ENCODE data around the gene MEP1A. TPM values are rescaled to one million over a fixed set of nuclear protein-coding genes. Genes with fewer than 3 reads are reported as not detected.

The MEP1A gene
- total and polyA plus RNA-seq, 9 of the 15 experiments (the other 6 are each of a cell fraction or from before 2014, with no cell fraction given): not detected

DNA sequence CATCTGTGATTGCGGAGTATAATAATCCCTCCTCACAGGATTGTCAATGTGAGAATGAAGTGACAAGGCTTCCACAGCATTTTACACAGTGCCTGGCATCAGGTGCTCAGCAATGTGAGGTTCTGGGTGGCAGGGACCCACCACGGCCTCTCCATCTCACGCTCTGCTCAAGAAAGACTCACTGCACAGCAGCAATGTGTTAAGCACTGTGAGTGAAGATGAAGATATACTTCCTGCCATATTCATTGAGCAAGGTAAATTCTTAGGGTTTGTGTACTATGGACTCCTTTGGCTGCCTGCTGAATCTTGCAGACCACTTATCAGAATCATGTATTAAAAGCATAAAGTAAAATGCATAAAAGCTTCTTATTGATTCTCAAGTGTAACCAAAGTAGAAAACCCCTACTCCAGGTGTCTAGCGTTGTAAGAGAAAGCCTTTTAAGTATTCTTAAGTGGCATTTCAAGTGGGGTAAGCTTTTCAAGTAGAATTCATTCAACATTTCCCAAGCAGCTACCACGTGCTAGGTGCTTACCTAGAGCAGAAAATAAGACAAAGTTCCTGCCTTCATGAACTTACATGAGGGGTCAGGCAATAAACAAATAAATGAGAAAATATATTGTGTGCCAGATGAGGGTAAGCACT lies 17.0 kb upstream of the MEP1A start:
- ChIA-PET POLR2A (no interaction called here), CTCF (ENCODE audit: low intra/inter-chr PET ratio) (no interaction called here)
- TF ChIP-seq ZKSCAN3 (CRISPR knock-in tag; IDR thresholded peaks at IDR 0.05): no peak
- no peak for TF ChIP-seq ARID2 (IDR thresholded peaks at IDR 0.05)
- TF ChIP-seq RBFOX2 (IDR thresholded peaks at IDR 0.05; ENCODE audit: low read depth, low read length): no peak
- TF ChIP-seq ADNP (tag; IDR thresholded peaks at IDR 0.05): no peak
- TF ChIP-seq ZNF124 (CRISPR knock-in tag; IDR thresholded peaks at IDR 0.05): no peak
- no peak for TF ChIP-seq FOXK1 (CRISPR knock-in tag; IDR thresholded peaks at IDR 0.05; ENCODE audit: borderline replicate concordance)
- TF ChIP-seq, protein P1, sequence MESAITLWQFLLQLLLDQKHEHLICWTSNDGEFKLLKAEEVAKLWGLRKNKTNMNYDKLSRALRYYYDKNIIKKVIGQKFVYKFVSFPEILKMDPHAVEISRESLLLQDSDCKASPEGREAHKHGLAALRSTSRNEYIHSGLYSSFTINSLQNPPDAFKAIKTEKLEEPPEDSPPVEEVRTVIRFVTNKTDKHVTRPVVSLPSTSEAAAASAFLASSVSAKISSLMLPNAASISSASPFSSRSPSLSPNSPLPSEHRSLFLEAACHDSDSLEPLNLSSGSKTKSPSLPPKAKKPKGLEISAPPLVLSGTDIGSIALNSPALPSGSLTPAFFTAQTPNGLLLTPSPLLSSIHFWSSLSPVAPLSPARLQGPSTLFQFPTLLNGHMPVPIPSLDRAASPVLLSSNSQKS (CRISPR knock-in tag; IDR thresholded peaks at IDR 0.05): no peak
- no peak for TF ChIP-seq MTA3 (IDR thresholded peaks at IDR 0.05; ENCODE audit: borderline replicate concordance)
- TF ChIP-seq, protein P2, sequence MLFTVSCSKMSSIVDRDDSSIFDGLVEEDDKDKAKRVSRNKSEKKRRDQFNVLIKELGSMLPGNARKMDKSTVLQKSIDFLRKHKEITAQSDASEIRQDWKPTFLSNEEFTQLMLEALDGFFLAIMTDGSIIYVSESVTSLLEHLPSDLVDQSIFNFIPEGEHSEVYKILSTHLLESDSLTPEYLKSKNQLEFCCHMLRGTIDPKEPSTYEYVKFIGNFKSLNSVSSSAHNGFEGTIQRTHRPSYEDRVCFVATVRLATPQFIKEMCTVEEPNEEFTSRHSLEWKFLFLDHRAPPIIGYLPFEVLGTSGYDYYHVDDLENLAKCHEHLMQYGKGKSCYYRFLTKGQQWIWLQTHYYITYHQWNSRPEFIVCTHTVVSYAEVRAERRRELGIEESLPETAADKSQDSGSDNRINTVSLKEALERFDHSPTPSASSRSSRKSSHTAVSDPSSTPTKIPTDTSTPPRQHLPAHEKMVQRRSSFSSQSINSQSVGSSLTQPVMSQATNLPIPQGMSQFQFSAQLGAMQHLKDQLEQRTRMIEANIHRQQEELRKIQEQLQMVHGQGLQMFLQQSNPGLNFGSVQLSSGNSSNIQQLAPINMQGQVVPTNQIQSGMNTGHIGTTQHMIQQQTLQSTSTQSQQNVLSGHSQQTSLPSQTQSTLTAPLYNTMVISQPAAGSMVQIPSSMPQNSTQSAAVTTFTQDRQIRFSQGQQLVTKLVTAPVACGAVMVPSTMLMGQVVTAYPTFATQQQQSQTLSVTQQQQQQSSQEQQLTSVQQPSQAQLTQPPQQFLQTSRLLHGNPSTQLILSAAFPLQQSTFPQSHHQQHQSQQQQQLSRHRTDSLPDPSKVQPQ (CRISPR knock-in tag; IDR thresholded peaks at IDR 0.05; ENCODE audit: borderline replicate concordance): no peak
- TF ChIP-seq CBX3 (IDR thresholded peaks at IDR 0.05; ENCODE audit: borderline replicate concordance in 1 of 2, low read length in 2 of 2): no peak
- TF ChIP-seq DPF2 (IDR thresholded peaks at IDR 0.05): no peak
- Histone ChIP-seq H3K4me3 (no peak overlapping the region), H3K27ac (ENCODE audit: extremely low read depth, low read depth, low read length) (no peak overlapping the region), H3K9me1 (ENCODE audit: control insufficient read depth, insufficient read depth, low read length) (no peaks in the 10 kb centered on the region), H3K79me2 (ENCODE audit: control insufficient read depth, insufficient read depth, low read length) (no peaks in the 10 kb centered on the region), H3K9ac (ENCODE audit: insufficient read depth in 1 of 2, low read depth in 2 of 2, low read length in 2 of 2) (no peak overlapping the region), H3K9me3 (replicated peaks; ENCODE audit: control insufficient read depth, insufficient read depth, low read depth, low read length) (no peaks in the 10 kb centered on the region), H3K4me1 (replicated peaks in 1 of 2; ENCODE audit: control insufficient read depth in 2 of 2, insufficient read depth in 2 of 2, low read length in 2 of 2) (peaks cover 0 to 4% of the 10 kb centered on the region in 2 experiments; a peak in 1 of 5 replicates), H3K27me3 (ENCODE audit: control insufficient read depth in 2 of 2, insufficient read depth in 2 of 2, low read length in 2 of 2) (peaks cover 0 to 11% of the 10 kb centered on the region in 2 experiments; a peak in 1 of 5 replicates), H4K20me1 (replicated peaks; ENCODE audit: control insufficient read depth, insufficient read depth, low read length) (no peaks in the 10 kb centered on the region), H2AFZ (ENCODE audit: low read depth, low read length) (no peak overlapping the region), H3K4me2 (ENCODE audit: insufficient read depth, low read length) (no peak overlapping the region), H3K36me3 (ENCODE audit: control insufficient read depth, insufficient read depth, low read length) (no peaks in the 10 kb centered on the region)
- ATAC-seq (no peak), DNase-seq (ENCODE audit: extremely low read depth in 1 of 4, low spot score in 3 of 4) (no peak), FAIRE-seq (no peak)
- no TSS peak for BruUV-seq (replicated peaks)
- in situ Hi-C loops (cut with MboI): no loop called here
- intact Hi-C loops (cut with micrococcal nuclease): no loop called here
- 0% methylated on average over 5 of the region's 5 CpGs for WGBS (ENCODE audit: insufficient coverage, low coverage, missing lambda C conversion rate)

Data from K562 (cell line).